Measurements from ENCODE around the gene TAF4B.

- TF ChIP-seq CTCF (IDR thresholded peaks at IDR 0.05; ENCODE audit: low read depth, low read length, missing input control) (no peak), YY1 (IDR thresholded peaks at IDR 0.05) (no peak), GABPA (IDR thresholded peaks at IDR 0.05 in 1 of 2, conservative IDR thresholded peaks at IDR 0.05 in 1 of 2) (no peak), EGR1 (IDR thresholded peaks at IDR 0.05; ENCODE audit: low read depth in 2 of 2) (no peak), TAF1 (conservative IDR thresholded peaks at IDR 0.05) (no peak), SP1 (IDR thresholded peaks at IDR 0.05) (no peak), MAX (IDR thresholded peaks at IDR 0.05) (no peak), HNF4G (IDR thresholded peaks at IDR 0.05) (no peak), ATF3 (IDR thresholded peaks at IDR 0.05) (no peak), REST (IDR thresholded peaks at IDR 0.05) (no peak), RXRA (IDR thresholded peaks at IDR 0.05) (no peak), RAD21 (IDR thresholded peaks at IDR 0.05) (no peak), ZBTB33 (IDR thresholded peaks at IDR 0.05) (no peak), NR2F2 (IDR thresholded peaks at IDR 0.05) (no peak)
Observed at GRCh38 chr18:26425148-26425531, 198.9 kb downstream of the TAF4B start.
